Posterior vena cava (tissue), 2 donors: ENCODE measurements around the gene DDX39B. TPM values are rescaled to one million over a fixed set of nuclear protein-coding genes. Genes with fewer than 3 reads are reported as not detected.
A peak's percentile ranks its signal among the peaks of the same experiment; 100 is the strongest.
"Not testable (repeated sequence)": the region's sequence is repeated elsewhere in the genome, so short reads cannot be mapped to it uniquely, and the experiment has no call there.

Source experiments
- DNase-seq: peaks from one replicate; pipeline ENCODE4 v3.0.0-alpha.2; 2020; ENCODE audit warnings: low spot score
- intact Hi-C, 2 donors: fragments of 100-400 bp; cut with DNase I; formaldehyde crosslinking; loops; one replicate each; pipeline versions ENCODE4 v1.14.1 to v1.14.2; 2022 to 2023
- total RNA-seq, 2 donors: library from RNA; stranded (reverse); fragmentation: NEBNext Ultra II Directional; extraction: Animal tissue kit (Norgen Biotek cat#: 25700); gene quantifications; one replicate each; pipeline ENCODE4 v1.2.1, GENCODE V29; 2021
- donor health status: DM: yes; HTN: yes; CAD: no.
- donor health status: DM: yes; HTN: yes; CAD: no.

DDX39B gene
- total RNA-seq, 2 donors from 2014 or later, result 165 to 180 TPM

DNA sequence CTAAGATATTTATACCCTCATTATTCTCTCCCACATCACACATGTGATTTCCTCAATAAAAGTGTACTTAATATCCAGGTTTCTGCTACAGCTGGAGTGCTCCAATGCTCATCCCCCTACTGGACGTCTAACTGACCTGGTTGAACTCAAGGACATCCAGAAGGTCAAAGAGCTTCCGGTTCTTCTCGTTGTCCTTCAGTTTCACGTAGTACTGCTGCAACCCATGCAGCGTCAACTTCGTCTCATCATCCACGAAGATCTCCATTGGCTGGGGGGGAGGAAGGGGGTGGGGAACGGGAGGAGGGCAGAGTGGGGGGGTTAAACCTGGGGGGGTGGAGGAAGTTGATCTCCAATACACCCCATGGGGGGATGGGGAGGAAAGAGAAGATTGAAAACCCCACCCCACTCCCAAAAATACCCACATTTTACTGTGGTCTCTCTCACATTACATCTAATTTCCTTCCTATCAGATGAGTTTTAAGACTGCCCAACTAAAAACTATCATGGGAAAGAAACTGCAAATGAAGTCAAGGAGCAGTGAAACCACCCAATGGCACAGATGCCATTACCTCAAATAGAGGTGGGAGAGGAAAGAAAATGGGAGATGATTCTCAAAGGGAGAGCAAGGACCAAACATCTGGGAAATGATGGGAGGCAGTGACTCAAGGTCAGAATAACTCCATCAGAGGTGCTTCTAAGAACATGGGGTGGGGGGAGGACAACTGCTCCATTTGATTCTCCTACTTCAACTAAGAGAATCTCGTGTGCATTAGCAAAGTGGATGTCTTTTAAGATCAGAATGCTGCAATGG, 9.0 kb downstream of the DDX39B start:
- intact Hi-C loops, result no loop called here
- no peak for DNase-seq

DNA sequence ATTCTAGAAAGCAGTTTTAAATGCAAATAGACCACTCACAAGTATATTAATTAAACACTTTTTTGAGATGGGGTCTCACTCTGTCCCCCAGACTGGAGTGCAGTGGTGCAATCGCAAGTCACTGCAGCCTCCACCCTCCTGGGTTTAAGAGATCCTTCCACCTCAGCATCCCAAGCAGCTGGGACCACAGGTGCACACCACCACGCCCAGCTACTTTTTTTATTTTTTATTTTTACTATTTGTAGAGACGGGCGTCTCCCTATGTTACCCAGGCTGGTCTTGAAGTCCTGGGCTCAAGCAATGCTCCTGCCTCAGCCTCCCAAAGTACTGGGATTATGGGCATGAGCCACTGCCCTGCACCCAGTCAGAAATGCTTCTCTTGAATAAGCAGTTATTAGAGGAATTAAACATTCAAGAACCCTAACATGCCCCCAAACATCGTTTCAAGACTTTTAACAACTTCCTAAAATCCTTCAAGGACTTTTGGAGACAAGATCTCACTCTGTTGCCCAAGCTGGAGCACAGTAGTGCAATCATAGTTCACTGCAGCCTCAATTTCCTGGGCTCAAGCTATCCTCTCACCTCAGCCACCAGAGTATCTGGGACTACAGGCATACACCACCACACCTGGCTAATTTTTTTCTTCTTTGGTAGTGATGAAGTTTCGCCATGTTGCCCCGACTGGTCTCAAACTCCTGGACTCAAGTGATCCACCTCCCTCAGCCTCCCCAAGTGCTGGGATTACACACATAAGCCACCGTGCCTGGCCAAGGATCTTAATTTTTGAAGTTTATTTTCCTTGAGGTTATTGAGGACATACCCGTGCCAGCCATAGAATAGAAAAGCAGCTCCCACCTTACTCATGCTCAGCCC, 9.8 kb downstream of the DDX39B start:
- DNase-seq, result no peak
- intact Hi-C loops, result no loop called here

DNA sequence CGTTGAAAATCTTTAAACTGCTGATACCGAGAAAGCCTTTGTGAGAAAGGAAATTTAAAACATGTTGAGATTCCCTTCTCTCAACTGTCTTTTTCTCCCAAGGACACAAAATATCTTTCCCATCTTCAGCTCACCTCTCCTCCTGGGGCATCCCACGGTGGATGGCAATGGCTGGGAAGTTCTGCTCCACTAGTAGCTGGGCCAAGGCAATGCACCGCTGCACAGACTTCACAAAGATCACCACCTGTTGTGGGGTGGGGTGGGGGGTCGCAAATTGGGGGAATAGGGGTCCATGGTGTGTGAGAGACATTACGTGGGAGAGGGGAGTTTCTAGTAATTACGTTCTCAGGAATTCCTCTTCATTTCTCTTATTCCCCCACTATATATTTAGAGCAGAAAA, 10.6 kb downstream of the DDX39B start:
- no peak for DNase-seq
- intact Hi-C loops, result no loop called here

DNA sequence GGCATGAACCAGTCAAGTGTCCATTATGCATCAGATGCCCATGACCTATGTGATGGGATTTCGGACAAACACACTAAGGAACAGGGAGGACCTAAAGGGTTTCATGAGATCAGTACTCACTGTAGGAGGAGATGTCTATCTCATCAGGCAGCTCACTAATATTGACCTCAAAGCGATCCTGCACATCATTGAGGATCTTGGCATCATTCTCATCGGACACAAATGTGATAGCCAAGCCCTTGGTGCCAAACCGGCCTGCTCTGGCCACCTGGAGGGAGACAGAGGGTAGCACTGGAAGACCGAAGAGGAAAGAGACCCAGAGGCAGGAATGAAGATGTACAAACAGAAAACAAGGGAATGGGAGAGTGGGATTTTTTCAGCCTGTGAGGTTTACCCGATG, 11.1 kb downstream of the DDX39B start:
- intact Hi-C loops, result no loop called here

DNA sequence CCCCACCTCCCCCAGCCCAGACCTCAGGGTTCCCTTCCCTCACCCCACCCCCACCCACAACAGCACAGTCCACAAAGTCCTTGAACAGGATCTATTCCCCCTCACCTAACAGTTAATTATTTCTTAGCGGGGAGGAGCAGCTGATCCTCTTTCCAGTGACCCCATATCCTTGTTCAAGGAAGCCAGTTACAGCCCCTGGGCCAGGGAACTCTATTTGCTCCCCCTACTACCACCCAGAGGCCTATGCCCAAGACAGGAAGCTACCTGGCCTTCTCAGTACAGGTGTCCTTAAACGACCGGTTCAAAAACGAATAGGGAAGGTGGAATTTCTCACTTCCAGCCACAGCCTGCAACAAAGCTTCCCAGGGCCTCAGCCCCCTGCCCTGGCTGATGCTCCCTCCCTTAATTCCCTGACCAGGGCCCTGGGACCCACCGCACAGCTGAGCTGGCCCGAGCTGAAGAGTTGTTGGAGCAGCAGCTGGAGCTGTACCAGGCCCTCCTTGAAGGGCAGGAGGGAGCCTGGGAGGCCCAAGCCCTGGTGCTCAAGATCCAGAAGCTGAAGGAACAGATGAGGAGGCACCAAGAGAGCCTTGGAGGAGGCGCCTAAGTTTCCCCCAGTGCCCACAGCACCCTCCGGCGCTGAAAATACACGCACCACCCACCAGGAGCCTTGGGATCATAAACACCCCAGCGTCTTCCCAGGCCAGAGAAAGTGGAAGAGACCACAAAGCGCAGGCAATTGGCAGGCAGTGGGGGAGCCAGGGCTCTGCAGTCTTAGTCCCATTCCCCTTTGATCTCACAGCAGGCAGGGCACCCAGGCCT, 12.3 kb downstream of the DDX39B start:
- intact Hi-C loops, result no loop called here
- no peak for DNase-seq

More for the DNA sequence above, 11.1 kb downstream of the DDX39B start:
- no peak for DNase-seq

DNA sequence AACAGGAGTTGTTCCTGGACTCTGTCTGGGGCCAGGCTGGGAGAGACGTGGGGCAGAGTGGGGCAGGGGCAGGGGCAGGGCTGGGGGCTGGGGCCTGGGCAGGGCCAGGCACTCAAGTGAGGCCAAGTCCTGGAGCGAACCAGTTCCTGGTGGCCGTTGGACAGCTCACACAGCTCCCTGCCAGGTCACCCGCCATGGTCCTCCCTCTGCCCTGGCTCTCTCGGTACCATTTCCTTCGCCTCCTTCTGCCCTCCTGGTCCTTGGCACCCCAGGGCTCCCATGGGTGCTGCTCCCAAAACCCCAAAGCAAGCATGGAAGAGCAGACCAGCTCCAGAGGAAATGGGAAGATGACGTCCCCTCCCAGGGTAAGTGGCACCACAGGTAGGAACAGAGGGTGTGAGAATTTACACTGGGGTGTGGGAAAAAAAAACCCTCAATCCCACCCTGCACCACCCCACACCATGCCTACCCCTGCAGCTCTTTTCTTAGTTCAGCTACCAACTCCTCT, 12.9 kb downstream of the DDX39B start, which contains the start of gene MCCD1:
MCCD1 (plus strand) TSS at position 142 of the 508 bp plus-strand sequence; CDS start at position 195, 53 bp downstream.
- no peak for DNase-seq
- intact Hi-C loops, result no loop called here

DNA sequence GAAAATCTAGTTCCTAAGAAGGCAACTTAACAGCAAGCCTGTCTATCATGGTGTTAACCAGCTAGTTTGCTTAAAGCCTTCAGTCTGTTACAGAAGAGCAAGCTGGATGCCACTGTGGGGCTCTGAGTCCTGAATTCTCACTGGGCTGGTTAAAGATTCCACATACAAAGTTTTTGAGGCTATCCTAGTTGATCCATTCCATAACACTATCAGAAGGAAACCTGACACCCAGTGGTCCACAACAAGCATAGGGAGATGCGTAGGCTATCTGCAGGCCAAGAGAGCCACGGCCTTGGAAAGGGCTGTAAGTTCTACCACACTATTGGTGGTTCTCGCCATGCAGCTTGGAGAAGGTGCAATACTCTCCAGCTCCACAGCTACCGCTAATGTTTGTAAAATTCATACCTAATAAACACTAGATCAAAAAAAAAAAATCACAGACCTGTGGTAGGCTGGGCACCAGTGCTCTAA, 13.5 kb downstream of the DDX39B start:
- intact Hi-C loops, result no loop called here
- no peak for DNase-seq

DNA sequence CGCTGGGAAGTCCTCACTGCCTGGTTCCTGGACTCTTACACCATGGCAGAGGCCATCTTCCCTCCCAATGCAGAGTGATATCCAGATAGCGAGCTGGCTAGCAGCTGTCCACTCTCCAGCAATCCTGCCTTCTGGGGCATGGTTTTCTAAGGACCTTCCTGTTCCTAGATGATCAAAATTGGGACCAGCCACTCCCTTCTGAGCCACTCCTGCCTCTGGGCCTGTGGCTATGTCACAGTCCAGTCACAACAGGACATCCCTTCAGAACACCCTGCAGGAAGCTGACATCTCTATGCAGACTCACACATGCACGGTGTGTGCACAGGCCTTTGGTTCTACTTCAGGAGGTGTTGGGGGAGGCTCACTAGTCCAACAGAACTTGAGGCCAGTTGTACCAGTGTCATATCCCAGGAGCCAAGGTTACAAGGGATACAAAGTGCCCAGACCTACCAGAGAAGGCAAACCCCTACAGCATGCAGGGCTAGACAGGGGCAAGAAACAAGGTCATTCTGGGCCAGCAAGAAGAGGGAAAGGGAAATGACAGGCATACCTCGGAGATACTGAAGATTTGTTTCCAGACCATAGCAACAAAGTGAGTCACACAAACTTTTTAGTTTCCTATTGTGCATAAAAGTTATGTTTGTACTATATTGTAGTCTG, 15.7 kb downstream of the DDX39B start:
- DNase-seq, result no peak
- intact Hi-C loops, result no loop called here

DNA sequence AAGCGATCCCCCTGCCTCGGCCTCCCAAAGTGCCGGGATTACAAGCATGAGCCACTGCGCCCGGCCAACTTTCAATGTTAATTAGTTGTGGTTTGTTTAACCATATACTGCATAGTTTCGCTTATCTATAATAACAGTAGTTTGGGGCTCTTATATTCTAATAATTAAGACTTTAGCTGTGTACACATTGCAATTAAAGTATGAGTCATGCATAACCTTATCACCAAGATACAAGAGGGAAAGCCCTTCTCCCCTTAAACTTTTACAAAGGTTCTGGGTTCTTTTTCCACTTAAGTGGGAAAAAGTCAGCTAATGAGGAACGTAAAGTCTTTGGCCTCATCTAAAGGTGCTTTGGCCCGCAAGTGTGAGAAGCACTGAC, 16.3 kb downstream of the DDX39B start:
- intact Hi-C loops, result no loop called here
- DNase-seq, result no peak

DNA sequence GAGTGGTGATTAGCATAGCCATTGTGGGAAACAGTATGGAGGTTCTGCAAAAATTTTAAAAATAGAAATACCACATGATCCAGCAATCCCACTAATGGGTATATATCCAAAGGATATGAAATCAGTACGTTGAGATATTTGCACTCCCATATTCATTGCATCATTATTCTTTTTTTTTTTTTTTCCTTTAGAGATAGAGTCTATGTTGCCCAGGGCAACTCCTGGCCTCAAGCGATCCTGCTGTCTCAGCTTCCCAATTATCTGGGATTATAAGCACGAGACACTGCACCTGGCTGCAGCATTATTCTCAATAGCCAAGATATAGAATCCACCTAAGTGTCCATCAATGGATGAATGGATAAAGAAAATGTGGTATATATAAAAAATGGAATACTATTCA, 20.0 kb downstream of the DDX39B start:
- intact Hi-C loops, result no loop called here

DNA sequence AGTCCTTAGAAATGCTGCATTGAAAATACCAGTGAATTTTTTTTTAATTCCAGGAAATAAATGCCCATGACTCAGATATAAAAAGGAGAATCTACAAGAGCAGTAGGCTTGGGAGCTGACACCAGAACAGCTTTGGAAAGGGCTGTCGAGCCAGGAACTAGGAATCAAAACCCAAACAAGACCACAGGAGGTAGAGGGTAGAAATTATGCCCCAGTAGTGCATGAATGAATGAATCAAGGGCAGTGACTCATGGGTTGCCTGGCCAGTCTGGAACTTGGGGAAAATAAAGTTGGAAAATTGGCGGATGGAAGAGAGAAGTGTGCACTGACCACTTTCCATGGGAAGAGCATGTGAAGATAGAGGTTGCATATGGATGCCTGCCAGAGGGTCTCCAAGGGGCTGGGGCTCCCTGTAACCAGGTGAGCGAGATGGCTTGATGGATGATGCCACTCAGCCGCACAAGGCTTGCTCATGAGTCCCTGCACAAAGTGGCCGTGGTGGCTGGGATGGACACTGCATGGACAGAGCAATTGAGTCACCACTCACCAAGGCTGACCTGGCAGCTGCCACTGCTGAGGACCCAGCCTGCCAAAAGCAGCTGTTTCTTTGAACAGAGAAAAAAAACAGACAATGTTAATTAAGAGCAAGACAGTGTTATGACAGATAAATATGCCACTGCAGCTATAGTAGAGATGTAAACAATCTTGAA, 28.2 kb downstream of the DDX39B start:
- intact Hi-C loops, result no loop called here
- no peak for DNase-seq

More for the DNA sequence above, 20.0 kb downstream of the DDX39B start:
- no peak for DNase-seq

DNA sequence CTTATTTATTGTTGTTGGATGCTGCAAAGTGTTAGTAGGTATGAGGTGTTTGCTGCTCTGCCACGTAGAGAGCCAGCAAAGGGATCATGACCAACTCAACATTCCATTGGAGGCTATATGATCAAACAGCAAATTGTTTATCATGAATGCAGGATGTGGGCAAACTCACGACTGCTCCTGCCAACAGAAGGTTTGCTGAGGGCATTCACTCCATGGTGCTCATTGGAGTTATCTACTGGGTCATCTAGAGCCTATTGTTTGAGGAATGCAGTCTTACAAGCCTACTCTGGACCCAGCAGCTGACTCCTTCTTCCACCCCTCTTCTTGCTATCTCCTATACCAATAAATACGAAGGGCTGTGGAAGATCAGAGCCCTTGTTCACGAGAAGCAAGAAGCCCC, 31.8 kb downstream of the DDX39B start:
- DNase-seq, result no peak
- intact Hi-C loops, result no loop called here

DNA sequence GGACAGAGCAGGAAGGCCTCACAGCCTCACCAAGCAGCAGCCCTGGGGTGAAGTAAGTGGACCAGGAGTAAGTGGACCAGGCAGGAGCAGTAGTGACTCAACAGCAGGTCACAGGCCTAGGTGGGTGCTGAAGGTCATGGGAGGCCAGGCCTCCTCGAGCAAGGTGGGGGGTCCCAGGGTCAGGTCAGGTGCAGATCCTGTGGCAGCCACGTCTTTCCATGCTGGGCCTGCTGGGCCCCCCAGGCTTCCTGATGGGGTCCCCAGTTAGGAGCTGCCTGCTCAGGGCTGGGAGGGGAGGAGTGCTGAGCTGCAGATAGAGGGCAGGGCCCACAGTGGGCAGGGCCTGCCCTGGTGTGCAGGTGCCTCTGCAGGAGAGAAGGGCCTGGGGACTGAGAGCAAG, 32.8 kb downstream of the DDX39B start:
- intact Hi-C loops, DNase-seq: not testable (repeated sequence)

DNA sequence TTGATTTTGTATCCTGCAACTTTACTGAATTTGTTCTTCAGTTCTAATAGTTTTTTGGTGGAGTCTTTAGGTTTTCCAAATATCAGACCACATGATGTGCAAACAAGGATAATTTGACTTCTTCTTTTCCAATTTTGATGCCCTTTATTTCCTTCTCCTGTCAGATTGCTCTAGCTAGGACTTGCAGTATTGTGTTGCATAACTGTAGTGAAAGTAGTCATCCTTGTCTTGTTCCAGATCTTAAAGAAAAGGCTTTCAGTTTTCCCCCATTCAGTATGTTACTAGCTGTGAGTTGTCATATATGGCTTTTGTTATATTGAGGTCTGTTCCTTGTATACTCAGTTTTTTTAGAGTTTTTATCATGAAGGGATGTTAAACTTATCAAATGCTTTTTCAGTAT, 39.2 kb downstream of the DDX39B start:
- no peak for DNase-seq
- intact Hi-C loops, result no loop called here

DNA sequence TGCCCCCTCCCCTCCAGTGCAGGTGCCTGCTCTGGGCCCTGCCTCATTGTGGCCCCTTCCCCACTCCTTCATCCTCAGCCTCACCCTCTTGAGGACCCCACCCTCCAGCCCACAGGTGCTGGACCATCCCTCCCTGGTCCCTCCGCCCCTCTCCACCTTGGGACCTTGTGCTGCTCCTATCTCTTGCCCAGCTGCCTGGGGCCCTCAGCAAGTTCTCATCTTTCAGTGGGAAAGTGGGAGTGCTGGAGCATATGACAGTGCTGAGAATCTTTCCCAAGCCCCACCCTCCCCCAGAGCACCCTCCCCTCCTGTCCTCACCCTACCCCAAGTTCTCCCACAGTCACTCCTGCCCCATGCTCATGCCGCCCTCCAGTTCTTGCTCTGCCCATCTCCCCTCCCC, 42.2 kb downstream of the DDX39B start:
- intact Hi-C loops, DNase-seq: not testable (repeated sequence)

DNA sequence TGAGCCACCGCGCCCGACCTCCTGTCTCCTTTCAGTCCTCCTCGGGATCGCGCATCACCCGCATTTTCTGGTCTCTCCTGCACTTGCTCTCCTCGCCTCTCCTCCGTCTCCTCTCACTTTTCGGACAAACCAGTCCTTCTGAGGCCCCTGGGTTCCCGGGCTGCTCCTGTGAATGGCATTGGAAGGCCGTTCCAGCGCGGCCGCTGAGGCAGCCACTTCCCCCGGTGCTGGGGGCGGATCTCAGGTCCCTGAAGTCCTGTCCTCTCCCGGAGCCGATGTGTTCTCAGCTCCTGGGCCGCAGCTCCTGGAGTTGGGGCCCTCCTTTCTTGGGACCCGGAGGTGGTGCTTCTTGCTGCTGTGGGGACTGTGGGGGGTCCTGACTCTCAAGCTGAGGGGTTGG, 43.1 kb downstream of the DDX39B start:
- DNase-seq, result peak; percentile 84
- intact Hi-C loops, result no loop called here

DNA sequence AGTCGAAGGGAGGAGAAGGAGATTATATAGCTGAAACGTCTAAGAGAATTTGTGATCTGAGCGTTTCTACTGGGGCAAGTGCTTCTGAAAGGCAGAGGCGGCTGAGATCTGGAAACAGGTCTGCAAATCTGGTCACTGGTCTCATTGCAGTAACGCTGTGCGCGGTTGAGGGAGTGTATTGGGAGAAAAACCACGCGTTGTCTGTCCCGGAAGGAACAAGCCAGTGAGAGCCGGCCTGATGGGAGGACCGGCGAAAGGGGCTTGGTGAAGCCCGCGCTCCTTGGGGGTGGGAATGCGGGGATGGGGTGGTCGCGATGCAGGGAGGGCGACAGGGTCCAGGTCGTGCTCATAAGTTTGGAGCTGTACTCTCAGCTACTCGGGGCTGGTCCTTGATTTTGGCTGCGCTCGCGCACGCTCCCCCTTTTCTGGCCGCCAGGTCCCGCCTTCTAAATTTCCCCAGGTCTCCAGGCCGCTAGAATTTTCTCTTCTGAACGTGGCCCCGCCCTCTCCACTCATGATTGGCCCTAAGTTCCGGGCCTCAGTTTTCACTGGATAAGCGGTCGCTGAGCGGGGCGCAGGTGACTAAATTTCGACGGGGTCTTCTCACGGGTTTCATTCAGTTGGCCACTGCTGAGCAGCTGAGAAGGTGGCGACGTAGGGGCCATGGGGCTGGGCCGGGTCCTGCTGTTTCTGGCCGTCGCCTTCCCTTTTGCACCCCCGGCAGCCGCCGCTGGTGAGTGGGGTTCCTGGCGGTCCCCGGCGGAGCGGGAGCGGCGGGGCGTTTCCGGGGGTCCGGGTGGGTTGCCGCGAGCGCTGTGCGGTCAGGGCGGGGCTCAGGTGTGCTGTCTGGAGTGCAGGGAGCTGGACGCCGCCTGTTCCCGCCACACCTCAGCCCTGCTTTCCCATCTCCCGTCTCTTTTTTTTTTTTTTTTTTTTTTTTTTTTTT, 44.0 kb downstream of the DDX39B start, which contains the start of gene MICB:
MICB (plus strand) TSS at position 615 of the 946 bp plus-strand sequence; CDS start at position 664, 49 bp downstream.
- DNase-seq, result peak; percentile 92

More for the DNA sequence above, 44.0 kb downstream of the DDX39B start, which contains the start of gene MICB:
- intact Hi-C loops, result no loop called here
